T-helper 2 cell treated with Interferon-gamma antibody and Interleukin-4, amounts not matched to agents 100 ng/mL and 5 ng/mL, for 36 hours (primary cell): Measurements from ENCODE around the gene CHRNB2. TPM values are rescaled to one million over a fixed set of nuclear protein-coding genes. Genes with fewer than 3 reads are reported as not detected.

Source experiments
- intact Hi-C: fragments of 100-400 bp; cut with micrococcal nuclease; formaldehyde crosslinking; loops from one replicate; pipeline ENCODE4 v1.15.1; 2023
- total RNA-seq: library from RNA; stranded (reverse); gene quantifications from 2 replicates; pipeline ENCODE4 v1.2.3, GENCODE V29; 2022

The CHRNB2 gene
- total RNA-seq, 1 donor from 2014 or later: not detected

- intact Hi-C loops: loop anchor here (1.0 to 5.0 kb wide), 4 partner anchors 19 to 386 kb away; partner anchors contain the start of genes UBAP2L and UBE2Q1
These were observed 41.1 kb downstream of the CHRNB2 start for GRCh38 chr1:154608397-154609270.

GRCh38 chr1:154609398-154610380 lies 42.1 kb downstream of the CHRNB2 start:
- intact Hi-C loops: loop anchor here (1.0 to 5.0 kb wide), 2 partner anchors 18 to 387 kb away; partner anchors contain the start of gene UBAP2L

GRCh38 chr1:154611150-154611862 lies 43.7 kb downstream of the CHRNB2 start:
- intact Hi-C loops: no loop called here

GRCh38 chr1:154614247-154614646 lies 46.7 kb downstream of the CHRNB2 start:
- intact Hi-C loops: no loop called here

GRCh38 chr1:154614901-154615300 lies 47.3 kb downstream of the CHRNB2 start:
- intact Hi-C loops: no loop called here

GRCh38 chr1:154615411-154615810 lies 47.8 kb downstream of the CHRNB2 start:
- intact Hi-C loops: no loop called here

GRCh38 chr1:154616659-154617345 lies 49.2 kb downstream of the CHRNB2 start:
- intact Hi-C loops: no loop called here

- intact Hi-C loops: no loop called here
These were observed 51.8 kb downstream of the CHRNB2 start for GRCh38 chr1:154619181-154619948.

- intact Hi-C loops: no loop called here
These were observed 53.2 kb downstream of the CHRNB2 start for GRCh38 chr1:154620751-154621150.

- intact Hi-C loops: no loop called here
These were observed 54.3 kb downstream of the CHRNB2 start for GRCh38 chr1:154621875-154622274.

- intact Hi-C loops: no loop called here
These were observed 55.0 kb downstream of the CHRNB2 start for GRCh38 chr1:154622503-154623039.

GRCh38 chr1:154623358-154623757 lies 55.8 kb downstream of the CHRNB2 start:
- intact Hi-C loops: no loop called here

GRCh38 chr1:154624746-154625643 lies 57.4 kb downstream of the CHRNB2 start:
- intact Hi-C loops: no loop called here

- intact Hi-C loops: loop anchor here (1.0 kb wide), 1 partner anchor 17 kb away; no protein-coding TSS in a partner anchor
These were observed 59.1 kb downstream of the CHRNB2 start for GRCh38 chr1:154626456-154627256.

GRCh38 chr1:154627257-154628120 lies 59.9 kb downstream of the CHRNB2 start:
- intact Hi-C loops: loop anchor here (1.0 kb wide), 1 partner anchor 18 kb away; no protein-coding TSS in a partner anchor

GRCh38 chr1:154628121-154628405 lies 60.5 kb downstream of the CHRNB2 start:
- intact Hi-C loops: no loop called here
